Gastrocnemius medialis (tissue), 4 donors: ENCODE results near the gene AASDH. TPM values are rescaled to one million over a fixed set of nuclear protein-coding genes. Genes with fewer than 3 reads are reported as not detected.

Source experiments
- ATAC-seq, 2 donors: fragments of 150-250 bp; one replicate each; pipeline ENCODE4 v1.9.1; 2016
- DNase-seq, 2 donors: peaks; one replicate each; pipeline ENCODE4 v3.0.0-alpha.2; 2019
- H3K27ac ChIP-seq, 4 donors: fragments of 200-600 bp; sonication (generic); 1 replicate in 1 of 4; 2 replicates in 3 of 4; pipeline ENCODE4 v1.5.1; 2016 to 2018; ENCODE audit warnings: mild to moderate bottlenecking in 2 of 4, moderate library complexity in 1 of 4
- H3K27me3 ChIP-seq, 3 donors: fragments of 200-600 bp; sonication (generic) in 2 of 3; 1 replicate in 1 of 3; 2 replicates in 2 of 3; pipeline versions ENCODE4 v1.5.1 to v1.6.0; 2016 to 2019; ENCODE audit warnings: mild to moderate bottlenecking in 1 of 3, moderate library complexity in 1 of 3
- H3K36me3 ChIP-seq, 2 donors: fragments of 200-600 bp; sonication (generic) in 1 of 2; one replicate each; pipeline ENCODE4 v1.5.1; 2017 to 2018
- H3K4me1 ChIP-seq, 2 donors: fragments of 200-600 bp; sonication (generic) in 1 of 2; one replicate each; pipeline ENCODE4 v1.5.1; 2016 to 2017; ENCODE audit warnings: mild to moderate bottlenecking in 2 of 2
- H3K4me3 ChIP-seq, 4 donors: fragments of 200-600 bp; sonication (generic) in 3 of 4; 1 replicate in 1 of 4; 2 replicates in 3 of 4; pipeline ENCODE4 v1.5.1; 2016 to 2019; ENCODE audit warnings: mild to moderate bottlenecking in 2 of 4
- H3K9me3 ChIP-seq, 3 donors: fragments of 200-600 bp; sonication (generic) in 2 of 3; 1 replicate in 1 of 3; 2 replicates in 2 of 3; pipeline ENCODE4 v1.5.1; 2016 to 2019
- POLR2A ChIP-seq, 2 donors: fragments of 450-650 bp; IDR thresholded peaks; one replicate each; pipeline ENCODE4 v1.6.1; 2017; ENCODE audit warnings: antibody characterized with exemption in 2 of 2, mild to moderate bottlenecking in 2 of 2, moderate library complexity in 2 of 2
- in situ Hi-C, 4 donors: fragments of 200-750 bp; cut with MboI; loops; one replicate each; pipeline versions ENCODE4 v1.15.0 to v1.8.0; 2017; ENCODE audit warnings: low sequenced_read_pairs in 4 of 4
- intact Hi-C: fragments of 100-400 bp; cut with DNase I; formaldehyde crosslinking; loops from one replicate; pipeline ENCODE4 v1.15.1; 2023; ENCODE audit warnings: low total_unique reads
- total RNA-seq, 4 donors: library from RNA; depleted of rRNA; stranded (reverse); fragments of >200 nt; gene quantifications; one replicate each; pipeline versions ENCODE4 v1.1.0 to v1.2.3, GENCODE V29; 2016
- TF ChIP-seq, protein P1 (sequence below), 5 experiments: fragments of 450-650 bp in 3 of 5; fragments of 200-600 bp in 2 of 5; sonication (generic) in 2 of 5; IDR thresholded peaks in 4 of 5; conservative IDR thresholded peaks in 1 of 5; 1 replicate in 4 of 5; 2 replicates in 1 of 5; pipeline ENCODE4 v1.5.1; 2016 to 2019; ENCODE audit warnings: antibody characterized with exemption in 5 of 5, mild to moderate bottlenecking in 3 of 5, moderate library complexity in 3 of 5

AASDH gene
- total RNA-seq, 4 donors from 2014 or later = 2.6 to 4.2 (median 3.3) TPM

DNA sequence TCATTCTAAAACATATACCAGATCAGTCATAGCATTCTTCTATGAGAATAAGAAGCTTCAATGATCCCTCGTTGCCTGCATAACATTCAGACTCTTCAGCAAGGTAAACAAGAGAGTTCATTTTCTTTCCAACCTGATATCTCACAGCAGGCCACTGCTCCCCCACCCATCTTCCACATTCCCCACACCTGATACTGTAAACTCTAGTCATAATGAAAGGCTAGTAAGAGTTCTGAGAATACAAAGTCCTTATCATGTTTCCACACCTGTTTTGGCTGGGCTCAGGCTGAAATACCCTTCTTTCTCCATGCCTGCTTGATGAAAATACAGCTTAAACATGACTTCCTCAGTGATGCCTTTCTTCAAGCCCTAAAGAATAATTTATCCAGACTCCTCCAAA lies 2.3 kb upstream of the AASDH start:
- Histone ChIP-seq H3K27ac (no peak overlapping the region), H3K36me3 (no peaks in the 10 kb centered on the region), H3K9me3 (no peaks in the 10 kb centered on the region), H3K4me1 (peaks cover 20 to 31% of the 10 kb centered on the region in 2 donors), H3K4me3 (no peak overlapping the region), H3K27me3 (no peaks in the 10 kb centered on the region)
- in situ Hi-C loops = no loop called here
- no peak for TF ChIP-seq POLR2A (IDR thresholded peaks at IDR 0.05)
- TF ChIP-seq, protein P1, sequence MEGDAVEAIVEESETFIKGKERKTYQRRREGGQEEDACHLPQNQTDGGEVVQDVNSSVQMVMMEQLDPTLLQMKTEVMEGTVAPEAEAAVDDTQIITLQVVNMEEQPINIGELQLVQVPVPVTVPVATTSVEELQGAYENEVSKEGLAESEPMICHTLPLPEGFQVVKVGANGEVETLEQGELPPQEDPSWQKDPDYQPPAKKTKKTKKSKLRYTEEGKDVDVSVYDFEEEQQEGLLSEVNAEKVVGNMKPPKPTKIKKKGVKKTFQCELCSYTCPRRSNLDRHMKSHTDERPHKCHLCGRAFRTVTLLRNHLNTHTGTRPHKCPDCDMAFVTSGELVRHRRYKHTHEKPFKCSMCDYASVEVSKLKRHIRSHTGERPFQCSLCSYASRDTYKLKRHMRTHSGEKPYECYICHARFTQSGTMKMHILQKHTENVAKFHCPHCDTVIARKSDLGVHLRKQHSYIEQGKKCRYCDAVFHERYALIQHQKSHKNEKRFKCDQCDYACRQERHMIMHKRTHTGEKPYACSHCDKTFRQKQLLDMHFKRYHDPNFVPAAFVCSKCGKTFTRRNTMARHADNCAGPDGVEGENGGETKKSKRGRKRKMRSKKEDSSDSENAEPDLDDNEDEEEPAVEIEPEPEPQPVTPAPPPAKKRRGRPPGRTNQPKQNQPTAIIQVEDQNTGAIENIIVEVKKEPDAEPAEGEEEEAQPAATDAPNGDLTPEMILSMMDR (IDR thresholded peaks at IDR 0.05 in 4 of 5, conservative IDR thresholded peaks at IDR 0.05 in 1 of 5) = no peak
- DNase-seq (no peak), ATAC-seq (no peak)
- intact Hi-C loops = loop anchor here (5.0 to 10.0 kb wide), 2 partner anchors 268 to 535 kb away; partner anchors contain the start of gene EXOC1

DNA sequence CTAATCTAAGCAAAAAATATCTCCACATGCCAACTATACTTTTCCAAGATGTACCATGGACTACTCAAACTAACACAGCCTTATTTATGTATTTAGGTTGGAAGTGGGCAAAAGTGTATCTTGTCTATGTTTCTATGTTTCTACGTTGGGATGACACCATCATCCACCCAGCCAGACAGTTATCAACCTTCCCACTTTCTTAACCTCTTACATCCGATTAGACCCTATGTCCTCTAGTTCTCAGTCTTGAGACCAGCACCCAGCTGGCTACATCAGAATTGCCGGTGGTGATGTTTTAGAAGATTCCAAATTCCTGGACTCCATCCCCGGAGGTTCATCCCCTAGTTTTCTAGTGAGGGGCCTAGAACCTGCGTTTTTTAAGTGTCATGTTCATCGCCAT lies 1.0 kb upstream of the AASDH start:
- peaks cover 20 to 31% of the 10 kb centered on the region in 2 donors for H3K4me1 ChIP-seq
- no peaks in the 10 kb centered on the region for H3K27me3 ChIP-seq
- TF ChIP-seq, protein P1 (IDR thresholded peaks at IDR 0.05 in 4 of 5, conservative IDR thresholded peaks at IDR 0.05 in 1 of 5) = no peak
- TF ChIP-seq POLR2A (IDR thresholded peaks at IDR 0.05) = no peak
- intact Hi-C loops = loop anchor here (5.0 to 10.0 kb wide), 2 partner anchors 269 to 534 kb away; partner anchors contain the start of gene EXOC1
- no peaks in the 10 kb centered on the region for H3K9me3 ChIP-seq
- no peak for ATAC-seq
- in situ Hi-C loops = no loop called here
- peak overlapping the region; percentile 90 to 98 (median 92) for H3K27ac ChIP-seq
- peak overlapping the region; percentile 72 to 98 (median 78) for H3K4me3 ChIP-seq
- DNase-seq = no peak
- no peaks in the 10 kb centered on the region for H3K36me3 ChIP-seq

DNA sequence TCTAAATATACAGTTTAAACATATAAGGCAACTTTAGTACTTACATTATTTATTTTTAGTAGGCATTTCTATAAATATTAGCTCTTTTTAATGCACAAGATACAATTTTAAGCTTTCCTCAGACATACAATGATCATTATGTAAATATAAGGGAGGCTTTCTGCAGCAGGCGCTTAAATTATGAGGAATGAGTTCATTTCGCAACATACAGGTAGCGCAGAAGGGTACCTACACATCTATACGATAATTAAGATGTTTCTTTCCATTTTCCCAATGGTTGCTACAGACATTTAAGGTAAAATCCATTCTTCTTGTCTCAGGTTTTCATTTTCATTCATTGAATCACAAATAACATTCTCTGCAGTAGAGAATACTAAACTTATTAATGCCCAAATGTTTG lies 1.2 kb downstream of the AASDH start:
- H3K27ac ChIP-seq = no peak overlapping the region
- ATAC-seq (no peak), DNase-seq (no peak)
- H3K9me3 ChIP-seq = no peaks in the 10 kb centered on the region
- H3K4me1 ChIP-seq = peaks cover 20 to 26% of the 10 kb centered on the region in 2 donors
- TF ChIP-seq, protein P1 (IDR thresholded peaks at IDR 0.05 in 4 of 5, conservative IDR thresholded peaks at IDR 0.05 in 1 of 5) = no peak
- TF ChIP-seq POLR2A (IDR thresholded peaks at IDR 0.05) = no peak
- in situ Hi-C loops (no loop called here), intact Hi-C loops (loop anchor here (5.0 to 10.0 kb wide), 2 partner anchors 271 to 531 kb away; partner anchors contain the start of gene EXOC1)
- peak overlapping the region in 2 of 4 donors; percentile 29 to 78 for H3K4me3 ChIP-seq
- H3K36me3 ChIP-seq = no peaks in the 10 kb centered on the region
- no peaks in the 10 kb centered on the region for H3K27me3 ChIP-seq

DNA sequence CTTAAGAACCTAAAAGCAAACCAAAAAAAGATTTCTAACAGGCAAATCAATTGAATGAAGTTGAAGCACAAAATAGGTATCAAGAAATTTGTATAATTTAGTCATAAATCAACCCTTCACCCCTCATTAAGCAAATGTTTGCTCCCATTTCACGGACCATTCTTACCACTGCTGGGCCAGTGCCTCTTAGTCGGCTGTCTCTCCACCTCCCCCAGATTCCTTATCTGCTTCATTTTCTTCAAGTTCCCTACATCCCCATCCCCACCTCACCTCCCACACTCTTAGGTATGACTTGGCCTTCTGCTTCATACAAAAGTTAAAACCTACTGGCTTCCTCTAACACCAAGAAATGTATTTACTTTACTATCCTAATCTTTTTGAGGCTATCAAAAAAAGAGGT lies 11.8 kb downstream of the AASDH start:
- Histone ChIP-seq H3K4me1 (no peaks in the 10 kb centered on the region), H3K4me3 (no peak overlapping the region), H3K27ac (no peak overlapping the region), H3K27me3 (no peaks in the 10 kb centered on the region), H3K36me3 (peaks cover 4 to 12% of the 10 kb centered on the region in 2 donors), H3K9me3 (no peaks in the 10 kb centered on the region)
- in situ Hi-C loops (no loop called here), intact Hi-C loops (no loop called here)
- no peak for ATAC-seq
- DNase-seq = no peak
- TF ChIP-seq, protein P1 (IDR thresholded peaks at IDR 0.05 in 4 of 5, conservative IDR thresholded peaks at IDR 0.05 in 1 of 5) = no peak
- TF ChIP-seq POLR2A (IDR thresholded peaks at IDR 0.05) = no peak

DNA sequence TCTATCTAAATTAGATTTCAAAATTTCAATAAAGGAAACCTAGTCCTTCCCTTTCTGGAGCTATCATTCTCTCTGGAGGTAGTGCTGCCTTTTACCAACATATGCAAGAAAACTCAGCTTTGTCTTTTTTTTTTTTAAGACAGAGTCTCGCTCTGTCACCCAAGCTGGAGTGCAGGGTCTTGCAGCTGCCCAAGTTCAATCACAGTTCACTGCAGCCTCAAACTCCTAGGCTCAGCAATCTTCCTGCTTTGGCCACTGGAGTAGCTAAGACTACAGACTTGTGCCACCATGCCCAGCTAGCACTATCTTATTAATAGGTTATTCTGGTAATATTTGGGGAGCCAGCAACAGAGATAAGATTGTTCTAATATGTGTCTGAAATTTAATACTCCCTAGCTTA lies 12.3 kb downstream of the AASDH start:
- TF ChIP-seq, protein P1 (IDR thresholded peaks at IDR 0.05 in 4 of 5, conservative IDR thresholded peaks at IDR 0.05 in 1 of 5) = no peak
- TF ChIP-seq POLR2A (IDR thresholded peaks at IDR 0.05) = no peak
- in situ Hi-C loops = no loop called here
- intact Hi-C loops = no loop called here
- DNase-seq = no peak
- H3K9me3 ChIP-seq = no peaks in the 10 kb centered on the region
- no peak overlapping the region for H3K27ac ChIP-seq
- H3K4me1 ChIP-seq = no peaks in the 10 kb centered on the region
- H3K27me3 ChIP-seq = no peaks in the 10 kb centered on the region
- peaks cover 4 to 16% of the 10 kb centered on the region in 2 donors for H3K36me3 ChIP-seq
- no peak for ATAC-seq
- H3K4me3 ChIP-seq = no peak overlapping the region
